Right atrium auricular region (tissue), 2 donors: ENCODE data around the gene PGGT1B. TPM values are rescaled to one million over a fixed set of nuclear protein-coding genes. Genes with fewer than 3 reads are reported as not detected.

Experiments used
- DNase-seq: peaks from one replicate; pipeline ENCODE4 v3.0.0-alpha.2; 2019; ENCODE audit warnings: low spot score
- H3K27ac ChIP-seq, 2 donors: fragments of 200-600 bp; sonication (generic); 1 replicate in 1 of 2; 2 replicates in 1 of 2; pipeline ENCODE4 v1.5.1; 2016 to 2019
- H3K27me3 ChIP-seq, 2 donors: fragments of 200-600 bp; sonication (generic); one replicate each; pipeline versions ENCODE4 v1.5.1 to v1.6.0; 2017 to 2019
- H3K36me3 ChIP-seq: fragments of 200-600 bp; sonication (generic); one replicate; pipeline ENCODE4 v1.5.1; 2016
- H3K4me1 ChIP-seq, 2 donors: fragments of 200-600 bp; sonication (generic); one replicate each; pipeline versions ENCODE4 v1.5.1 to v1.6.0; 2017 to 2019
- H3K4me3 ChIP-seq, 2 donors: fragments of 200-600 bp; sonication (generic); 1 replicate in 1 of 2; 2 replicates in 1 of 2; pipeline ENCODE4 v1.5.1; 2017 to 2019; ENCODE audit warnings: mild to moderate bottlenecking in 1 of 2, moderate library complexity in 1 of 2
- H3K9me3 ChIP-seq, 2 donors: fragments of 200-600 bp; sonication (generic); one replicate each; pipeline ENCODE4 v1.5.1; 2019
- total RNA-seq, 2 donors: library from RNA; depleted of rRNA; stranded (reverse); fragments of >200 nt; gene quantifications; one replicate each; pipeline ENCODE4 v1.1.0, GENCODE V29; 2016
- TF ChIP-seq, protein P1 (sequence below), 2 donors: fragments of 200-600 bp; sonication (generic); IDR thresholded peaks; one replicate each; pipeline ENCODE4 v1.5.1; 2019; ENCODE audit warnings: antibody characterized with exemption in 2 of 2

The PGGT1B gene
- total RNA-seq, 2 donors from 2014 or later: 4.3 to 8.8 TPM

DNA sequence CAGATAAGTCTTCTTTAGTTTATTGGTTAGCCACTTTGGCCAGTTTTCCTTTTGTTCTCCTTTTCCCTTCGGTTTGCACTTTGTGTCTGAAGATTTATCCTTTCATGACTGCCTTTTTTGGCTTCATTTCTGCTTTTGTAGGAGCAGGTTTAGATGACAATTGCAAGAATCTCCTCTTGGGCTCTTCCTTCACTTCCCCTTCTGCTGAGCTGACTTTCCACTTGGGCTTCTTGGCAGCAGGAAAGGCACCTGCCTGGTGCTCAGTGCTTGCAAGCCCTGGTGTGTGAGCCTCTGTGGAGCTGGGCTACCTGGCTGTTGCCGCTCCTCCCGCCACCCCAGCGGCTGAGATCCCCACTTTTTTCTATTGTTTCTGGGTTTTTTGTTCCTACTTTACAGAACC lies 26.4 kb upstream of the PGGT1B start:
- no peak for DNase-seq
- no peak overlapping the region for H3K27ac ChIP-seq

DNA sequence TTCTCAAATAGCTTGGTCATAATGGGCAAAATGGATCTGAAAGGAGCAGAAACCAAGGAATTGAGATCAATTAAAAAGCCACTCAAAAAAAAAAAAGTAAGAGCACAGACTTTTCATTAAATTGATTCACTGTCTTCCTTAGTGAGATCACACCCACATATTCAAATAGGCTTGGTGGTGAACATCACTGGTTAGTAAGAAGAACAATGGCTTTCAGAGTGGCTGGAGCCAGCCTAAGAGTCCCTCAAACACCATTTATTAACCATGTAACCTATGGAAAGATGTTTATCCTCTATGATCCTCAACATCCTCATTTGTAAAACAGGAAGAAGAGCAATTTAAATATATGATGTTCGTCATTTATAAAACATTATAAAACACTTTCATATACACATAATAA lies 21.3 kb upstream of the PGGT1B start:
- no peaks in the 10 kb centered on the region for H3K27me3 ChIP-seq
- H3K9me3 ChIP-seq: no peaks in the 10 kb centered on the region
- TF ChIP-seq, protein P1, sequence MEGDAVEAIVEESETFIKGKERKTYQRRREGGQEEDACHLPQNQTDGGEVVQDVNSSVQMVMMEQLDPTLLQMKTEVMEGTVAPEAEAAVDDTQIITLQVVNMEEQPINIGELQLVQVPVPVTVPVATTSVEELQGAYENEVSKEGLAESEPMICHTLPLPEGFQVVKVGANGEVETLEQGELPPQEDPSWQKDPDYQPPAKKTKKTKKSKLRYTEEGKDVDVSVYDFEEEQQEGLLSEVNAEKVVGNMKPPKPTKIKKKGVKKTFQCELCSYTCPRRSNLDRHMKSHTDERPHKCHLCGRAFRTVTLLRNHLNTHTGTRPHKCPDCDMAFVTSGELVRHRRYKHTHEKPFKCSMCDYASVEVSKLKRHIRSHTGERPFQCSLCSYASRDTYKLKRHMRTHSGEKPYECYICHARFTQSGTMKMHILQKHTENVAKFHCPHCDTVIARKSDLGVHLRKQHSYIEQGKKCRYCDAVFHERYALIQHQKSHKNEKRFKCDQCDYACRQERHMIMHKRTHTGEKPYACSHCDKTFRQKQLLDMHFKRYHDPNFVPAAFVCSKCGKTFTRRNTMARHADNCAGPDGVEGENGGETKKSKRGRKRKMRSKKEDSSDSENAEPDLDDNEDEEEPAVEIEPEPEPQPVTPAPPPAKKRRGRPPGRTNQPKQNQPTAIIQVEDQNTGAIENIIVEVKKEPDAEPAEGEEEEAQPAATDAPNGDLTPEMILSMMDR (IDR thresholded peaks at IDR 0.05): no peak
- no peak for DNase-seq
- no peaks in the 10 kb centered on the region for H3K4me1 ChIP-seq
- H3K4me3 ChIP-seq: no peak overlapping the region
- no peak overlapping the region for H3K27ac ChIP-seq
- no peaks in the 10 kb centered on the region for H3K36me3 ChIP-seq

More for the DNA sequence above, 26.4 kb upstream of the PGGT1B start:
- no peaks in the 10 kb centered on the region for H3K27me3 ChIP-seq
- peaks cover 0 to 3% of the 10 kb centered on the region in 2 donors for H3K9me3 ChIP-seq
- no peak overlapping the region for H3K4me3 ChIP-seq
- no peaks in the 10 kb centered on the region for H3K36me3 ChIP-seq
- TF ChIP-seq, protein P1 (IDR thresholded peaks at IDR 0.05): no peak
- no peaks in the 10 kb centered on the region for H3K4me1 ChIP-seq

DNA sequence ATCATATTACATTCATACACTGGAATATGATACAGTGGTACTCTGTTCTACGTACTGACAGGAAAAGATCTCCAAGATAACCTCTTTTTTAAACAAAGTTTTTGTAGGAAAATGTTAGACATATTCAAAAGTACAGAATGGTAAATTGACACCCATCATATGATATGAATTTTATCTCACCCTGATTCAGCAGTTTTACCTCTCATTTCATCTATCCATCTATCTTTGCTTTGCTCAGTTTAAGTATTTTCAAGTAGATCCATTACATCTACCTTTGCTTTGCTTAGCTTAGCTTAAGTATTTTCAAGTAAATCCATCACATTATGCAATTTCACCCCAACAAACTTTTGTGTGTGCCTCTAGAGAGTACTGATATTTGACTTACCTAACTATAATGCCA lies 19.5 kb upstream of the PGGT1B start:
- Histone ChIP-seq H3K27ac (no peak overlapping the region), H3K4me3 (no peak overlapping the region), H3K36me3 (no peaks in the 10 kb centered on the region), H3K9me3 (no peaks in the 10 kb centered on the region), H3K27me3 (no peaks in the 10 kb centered on the region), H3K4me1 (no peaks in the 10 kb centered on the region)
- no peak for DNase-seq
- TF ChIP-seq, protein P1 (IDR thresholded peaks at IDR 0.05): no peak

DNA sequence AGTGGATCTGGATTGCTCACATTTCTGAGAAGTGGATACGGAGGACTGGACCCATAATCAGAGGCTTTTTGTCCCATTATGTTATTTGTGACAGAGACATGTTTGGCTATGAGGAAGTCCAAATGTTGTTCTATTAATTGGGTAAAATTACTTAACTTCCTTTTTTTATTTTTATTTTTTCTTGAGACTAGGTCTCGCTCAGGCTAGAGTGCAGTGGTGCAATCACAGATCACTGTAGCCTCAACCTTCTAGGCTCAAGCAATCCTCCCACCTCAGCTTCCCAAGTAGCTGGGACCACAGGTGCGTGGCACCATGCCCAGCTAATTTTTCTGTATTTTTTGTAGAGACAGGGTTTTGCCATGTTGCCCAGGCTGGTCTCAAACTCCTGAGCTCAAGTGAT lies 11.9 kb upstream of the PGGT1B start:
- TF ChIP-seq, protein P1 (IDR thresholded peaks at IDR 0.05): no peak
- Histone ChIP-seq H3K36me3 (peaks cover 21% of the 10 kb centered on the region), H3K4me3 (no peak overlapping the region), H3K27me3 (no peaks in the 10 kb centered on the region), H3K27ac (no peak overlapping the region), H3K9me3 (no peaks in the 10 kb centered on the region), H3K4me1 (no peaks in the 10 kb centered on the region)
- no peak for DNase-seq

DNA sequence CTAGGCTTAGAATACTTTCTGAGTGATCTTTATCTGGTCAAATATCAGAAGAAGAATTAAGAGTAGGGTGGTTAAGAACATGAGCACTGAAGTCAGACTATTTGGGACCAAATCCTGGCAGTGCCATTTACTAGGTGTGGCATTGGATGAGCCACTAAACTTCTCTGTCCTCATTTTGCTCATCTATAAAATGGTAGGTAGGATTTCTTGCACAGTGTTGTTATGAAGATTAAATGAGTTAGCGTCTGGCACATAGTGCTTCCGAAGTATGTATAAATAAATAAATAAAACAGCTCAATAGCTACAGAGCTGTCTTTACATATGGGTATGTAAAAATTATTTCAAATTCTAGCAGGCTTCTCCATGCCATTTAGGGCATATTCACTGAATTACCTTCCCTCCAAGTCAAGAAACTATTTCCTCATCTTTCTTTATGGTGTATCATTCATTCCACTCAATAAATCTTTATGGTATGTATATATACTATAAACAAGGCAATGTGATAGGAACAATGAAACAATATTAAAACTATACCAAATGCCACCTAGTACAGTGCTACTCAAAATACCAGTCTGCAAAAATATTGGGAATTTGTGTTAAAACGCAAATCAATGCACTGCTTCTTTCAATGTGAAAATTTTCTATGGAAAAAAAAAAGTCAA lies 9.8 kb upstream of the PGGT1B start:
- peaks cover 21% of the 10 kb centered on the region for H3K36me3 ChIP-seq
- TF ChIP-seq, protein P1 (IDR thresholded peaks at IDR 0.05): no peak
- H3K27ac ChIP-seq: no peak overlapping the region
- DNase-seq: no peak
- H3K9me3 ChIP-seq: no peaks in the 10 kb centered on the region
- no peaks in the 10 kb centered on the region for H3K27me3 ChIP-seq
- H3K4me3 ChIP-seq: no peak overlapping the region
- no peaks in the 10 kb centered on the region for H3K4me1 ChIP-seq
